GM12874 (cell line): Measurements from ENCODE around the gene MBD3.

Experiments
- TF ChIP-seq, protein P1 (sequence below): IDR thresholded peaks from 2 replicates; pipeline ENCODE4 v1.5.1; 2011; ENCODE audit warnings: low read depth, mild to moderate bottlenecking, control low read depth, low read length, moderate library complexity; ENCODE audit not compliant: insufficient read depth

Gene MBD3

GRCh38 chr19:1580957-1581356 is 11.7 kb downstream of the MBD3 start:
- TF ChIP-seq, protein P1, sequence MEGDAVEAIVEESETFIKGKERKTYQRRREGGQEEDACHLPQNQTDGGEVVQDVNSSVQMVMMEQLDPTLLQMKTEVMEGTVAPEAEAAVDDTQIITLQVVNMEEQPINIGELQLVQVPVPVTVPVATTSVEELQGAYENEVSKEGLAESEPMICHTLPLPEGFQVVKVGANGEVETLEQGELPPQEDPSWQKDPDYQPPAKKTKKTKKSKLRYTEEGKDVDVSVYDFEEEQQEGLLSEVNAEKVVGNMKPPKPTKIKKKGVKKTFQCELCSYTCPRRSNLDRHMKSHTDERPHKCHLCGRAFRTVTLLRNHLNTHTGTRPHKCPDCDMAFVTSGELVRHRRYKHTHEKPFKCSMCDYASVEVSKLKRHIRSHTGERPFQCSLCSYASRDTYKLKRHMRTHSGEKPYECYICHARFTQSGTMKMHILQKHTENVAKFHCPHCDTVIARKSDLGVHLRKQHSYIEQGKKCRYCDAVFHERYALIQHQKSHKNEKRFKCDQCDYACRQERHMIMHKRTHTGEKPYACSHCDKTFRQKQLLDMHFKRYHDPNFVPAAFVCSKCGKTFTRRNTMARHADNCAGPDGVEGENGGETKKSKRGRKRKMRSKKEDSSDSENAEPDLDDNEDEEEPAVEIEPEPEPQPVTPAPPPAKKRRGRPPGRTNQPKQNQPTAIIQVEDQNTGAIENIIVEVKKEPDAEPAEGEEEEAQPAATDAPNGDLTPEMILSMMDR: no peak

DNA sequence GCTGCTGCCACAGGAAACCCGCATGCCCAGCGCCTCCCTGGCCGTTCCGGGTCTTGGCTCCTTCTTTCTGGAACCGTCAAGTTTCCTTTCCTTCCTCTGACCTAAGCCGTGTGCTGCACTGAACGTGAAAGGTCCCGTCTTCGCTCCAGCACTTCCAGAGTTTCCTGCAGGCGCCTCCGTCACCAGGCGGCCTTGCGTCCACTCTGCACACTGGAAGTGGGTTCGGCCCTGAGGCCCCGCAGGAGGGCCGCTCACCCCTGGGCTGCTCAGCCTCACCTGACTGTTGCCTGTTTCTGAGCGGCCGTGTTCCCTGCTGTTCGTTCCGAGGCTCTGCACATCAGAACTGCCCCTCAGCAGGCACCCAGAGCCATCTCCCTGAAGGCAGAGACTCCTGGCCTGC is 12.3 kb downstream of the MBD3 start:
- TF ChIP-seq, protein P1: no peak

- TF ChIP-seq, protein P1: no peak
These were observed 13.4 kb downstream of the MBD3 start for GRCh38 chr19:1579222-1579621.

GRCh38 chr19:1577929-1578618 is 14.6 kb downstream of the MBD3 start:
- TF ChIP-seq, protein P1: no peak

DNA sequence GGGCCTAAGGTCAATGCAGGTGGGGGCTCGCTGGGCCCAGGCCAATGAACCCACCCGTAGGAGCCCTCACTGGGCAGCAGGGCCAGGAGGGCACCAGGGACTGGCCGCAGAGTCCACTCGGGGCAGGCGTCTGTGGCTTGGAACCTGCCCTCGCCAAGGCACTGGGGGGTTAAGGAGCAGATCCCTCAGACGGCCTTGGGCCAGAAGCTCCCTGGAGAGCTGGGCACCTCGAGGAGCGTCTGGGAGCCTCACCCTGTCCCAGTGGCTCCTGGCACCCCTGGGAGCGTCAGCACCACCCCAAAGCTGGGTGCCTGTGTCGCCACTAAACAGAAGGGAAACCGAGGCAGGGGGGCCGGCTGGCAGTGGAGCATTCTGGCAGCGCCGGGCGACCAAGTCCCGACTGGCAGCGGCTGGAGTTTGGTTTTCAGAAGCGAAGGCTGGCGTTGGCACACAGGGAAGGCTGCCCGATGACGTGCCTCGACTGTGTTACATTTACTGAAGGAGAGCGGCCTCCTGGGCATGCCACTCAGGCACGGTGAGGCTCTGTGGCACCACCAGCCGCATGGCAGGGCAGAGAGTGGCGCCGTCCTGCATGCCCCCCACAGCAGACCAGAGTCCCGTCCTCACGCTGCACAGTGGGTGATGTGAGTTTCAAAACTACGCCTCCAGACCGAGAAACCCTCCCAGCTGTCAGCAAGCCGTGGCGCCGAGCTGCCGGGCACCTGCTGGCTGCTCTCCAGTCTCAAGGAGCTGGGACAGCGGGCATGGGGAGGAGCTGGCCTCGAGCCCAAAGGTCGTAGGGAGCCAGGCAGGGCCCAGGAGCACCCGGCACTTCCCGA is 15.4 kb downstream of the MBD3 start:
- TF ChIP-seq, protein P1: no peak

GRCh38 chr19:1576242-1577089 is 16.2 kb downstream of the MBD3 start:
- TF ChIP-seq, protein P1: no peak
